ENCODE measurements around the gene HSD17B1.

- no peak for TF ChIP-seq CTCF (IDR thresholded peaks at IDR 0.05; ENCODE audit: low read depth, low read length, poor library complexity, severe bottlenecking)
- TF ChIP-seq EZH2phosphoT487 (IDR thresholded peaks at IDR 0.05; ENCODE audit: borderline replicate concordance, low read length): no peak
These were observed 17.3 kb upstream of the HSD17B1 start for GRCh38 chr17:42535155-42536047.

Data from DOHH2 (cell line).